Measurements from ENCODE around the gene SLC13A3. TPM values are rescaled to one million over a fixed set of nuclear protein-coding genes. Genes with fewer than 3 reads are reported as not detected.

Gene SLC13A3
- total RNA-seq, 1 experiment from 2014 or later: 17.5 TPM

- peaks cover 11 to 38% (median 16%) of the 10 kb centered on the region in 3 experiments; a peak in 6 of 7 replicates for H3K36me3 Mint-ChIP-seq (ENCODE audit: insufficient read depth in 1 of 3, low read depth in 3 of 3)
- Histone ChIP-seq H2BK15ac (ENCODE audit: low read depth, low read length) (no peak overlapping the region), H3K23ac (ENCODE audit: insufficient read length, low read depth, low read length) (no peak overlapping the region), H4K8ac (replicated peaks; ENCODE audit: insufficient read length, low read depth, low read length) (no peak overlapping the region), H3K56ac (ENCODE audit: insufficient read length, low read depth, low read length) (no peak overlapping the region), H2AK5ac (ENCODE audit: insufficient read length, low read length) (no peak overlapping the region), H3K18ac (ENCODE audit: insufficient read length, low read depth, low read length) (no peak overlapping the region), H2BK12ac (ENCODE audit: insufficient read length, low read depth, low read length) (no peak overlapping the region), H3K4ac (ENCODE audit: low read depth, low read length) (no peak overlapping the region), H2BK20ac (ENCODE audit: low read depth, low read length, poor library complexity, severe bottlenecking) (no peak overlapping the region), H3K14ac (ENCODE audit: insufficient read depth, low read length) (no peak overlapping the region), H3K27ac (ENCODE audit: insufficient read length, low read depth, low read length) (no peak overlapping the region), H2BK120ac (ENCODE audit: low read depth, low read length, poor library complexity, severe bottlenecking) (no peak overlapping the region), H3K4me2 (ENCODE audit: insufficient read depth, insufficient read length, low read length) (no peak overlapping the region), H3K79me1 (ENCODE audit: insufficient read depth, low read depth, low read length, poor library complexity, severe bottlenecking) (no peaks in the 10 kb centered on the region), H3K9ac (ENCODE audit: extremely low read depth, insufficient read length, low read length) (no peak overlapping the region), H4K5ac (ENCODE audit: insufficient read length, low read depth, low read length) (no peak overlapping the region), H4K20me1 (ENCODE audit: control insufficient read depth, insufficient read depth, insufficient read length) (no peaks in the 10 kb centered on the region), H2BK5ac (ENCODE audit: insufficient read length, low read length) (no peak overlapping the region), H4K91ac (ENCODE audit: insufficient read length, low read depth, low read length) (no peak overlapping the region), H3K23me2 (ENCODE audit: insufficient read length, low read depth, low read length, poor library complexity, severe bottlenecking) (no peaks in the 10 kb centered on the region), H3T11ph (ENCODE audit: low read length) (no peak overlapping the region), H2AFZ (ENCODE audit: low read length) (no peak overlapping the region), H3K27me3 (ENCODE audit: insufficient read depth, low read length) (no peaks in the 10 kb centered on the region), H3K79me2 (ENCODE audit: insufficient read depth, low read length) (no peaks in the 10 kb centered on the region), H3K4me1 (ENCODE audit: insufficient read depth, low read length) (peaks cover 4% of the 10 kb centered on the region; the same call in 1 of the 2 replicates), H3K9me3 (ENCODE audit: control insufficient read depth, low read depth, low read length) (peaks cover 6% of the 10 kb centered on the region)
- no peak overlapping the region for H3K4me3 Mint-ChIP-seq
- WGBS (ENCODE audit: extremely low coverage, insufficient read length, low lambda C conversion rate): no CpG with 5 or more reads among the region's 4 CpGs
- TF ChIP-seq CTCF (conservative IDR thresholded peaks at IDR 0.05): no peak
- H3K27me3 Mint-ChIP-seq (ENCODE audit: low read depth): peaks cover 1% of the 10 kb centered on the region; the same call in 1 of the 2 replicates
- peaks cover 32 to 47% of the 10 kb centered on the region in 2 experiments for H3K4me1 Mint-ChIP-seq
- H3K27ac Mint-ChIP-seq: no peak overlapping the region; a peak in 1 of 7 replicates
- H3K9me3 Mint-ChIP-seq: peaks cover 16 to 19% of the 10 kb centered on the region in 2 experiments
- no peak for DNase-seq
These were observed 24.5 kb downstream of the SLC13A3 start for GRCh38 chr20:46626758-46627157.

All from H9 (cell line).